Hepatocyte (in vitro differentiated cells): ENCODE data around the gene OR5B3. TPM values are rescaled to one million over a fixed set of nuclear protein-coding genes. Genes with fewer than 3 reads are reported as not detected.

ENCODE experiments used
- DNase-seq: peaks from one replicate; pipeline ENCODE4 v3.0.0-alpha.2; 2016; ENCODE audit warnings: low spot score
- H2AFZ ChIP-seq: fragments of 200-600 bp; sonication (generic); 2 replicates; pipeline ENCODE4 v1.6.0; 2016; ENCODE audit warnings: antibody characterized with exemption, mild to moderate bottlenecking
- H3K27ac ChIP-seq: fragments of 200-600 bp; sonication (generic); 2 replicates; pipeline ENCODE4 v1.5.1; 2016; ENCODE audit warnings: mild to moderate bottlenecking
- H3K27me3 ChIP-seq: fragments of 200-600 bp; sonication (generic); 2 replicates; pipeline ENCODE4 v1.6.1; 2016
- H3K36me3 ChIP-seq: fragments of 200-600 bp; sonication (generic); replicated peaks from 2 replicates; pipeline ENCODE4 v1.5.1; 2016; ENCODE audit warnings: low read depth; ENCODE audit not compliant: insufficient read depth
- H3K4me1 ChIP-seq: fragments of 200-600 bp; sonication (generic); 2 replicates; pipeline ENCODE4 v1.5.1; 2016; ENCODE audit warnings: mild to moderate bottlenecking, moderate library complexity; ENCODE audit not compliant: insufficient read depth
- H3K4me2 ChIP-seq: fragments of 200-600 bp; sonication (generic); 2 replicates; pipeline ENCODE4 v1.6.0; 2016
- H3K4me3 ChIP-seq: fragments of 200-600 bp; sonication (generic); 2 replicates; pipeline ENCODE4 v1.5.1; 2016; ENCODE audit warnings: mild to moderate bottlenecking
- H3K79me2 ChIP-seq: fragments of 200-600 bp; sonication (generic); 2 replicates; pipeline ENCODE4 v1.6.0; 2017; ENCODE audit warnings: mild to moderate bottlenecking
- H3K9me2 ChIP-seq: fragments of 200-600 bp; sonication (generic); replicated peaks from 2 replicates; pipeline ENCODE4 v1.6.0; 2017; ENCODE audit warnings: mild to moderate bottlenecking; ENCODE audit not compliant: insufficient read depth
- H3K9me3 ChIP-seq: fragments of 200-600 bp; sonication (generic); 2 replicates; pipeline ENCODE4 v1.5.1; 2016; ENCODE audit warnings: low read depth, mild to moderate bottlenecking
- H4K20me1 ChIP-seq: fragments of 200-600 bp; sonication (generic); 2 replicates; pipeline ENCODE4 v1.6.0; 2016; ENCODE audit warnings: mild to moderate bottlenecking; ENCODE audit not compliant: insufficient read depth, poor library complexity, severe bottlenecking
- CTCF ChIP-seq: fragments of 200-600 bp; sonication (generic); IDR thresholded peaks from 2 replicates; pipeline ENCODE4 v1.5.1; 2016; ENCODE audit warnings: antibody characterized with exemption, mild to moderate bottlenecking; ENCODE audit not compliant: poor library complexity
- EZH2 ChIP-seq: fragments of 200-600 bp; sonication (generic); IDR thresholded peaks from 2 replicates; pipeline ENCODE4 v1.6.1; 2016; ENCODE audit warnings: antibody characterized with exemption, mild to moderate bottlenecking, borderline replicate concordance
- EZH2phosphoT487 ChIP-seq: fragments of 200-600 bp; sonication (generic); IDR thresholded peaks from one replicate; pipeline ENCODE4 v1.6.1; 2018; ENCODE audit warnings: antibody characterized with exemption, mild to moderate bottlenecking, low read depth, moderate library complexity; ENCODE audit not compliant: unreplicated experiment, severe bottlenecking
- WGBS: methylation state at CpG from one replicate; pipeline ENCODE4 v1.1.6; 2016; ENCODE audit warnings: low lambda C conversion rate; ENCODE audit errors: missing lambda C conversion rate; 5-methylcytosine and 5-hydroxymethylcytosine counted together
- polyA plus RNA-seq: library from polyadenylated mRNA; unstranded; fragments of >200 nt; fragmentation: Nextera tagmentation; extraction: Ambion mirVana; gene quantifications from 2 replicates; pipeline ENCODE4 v1.2.1, GENCODE V29; 2016
- total RNA-seq: library from RNA; depleted of rRNA; stranded (reverse); fragments of >200 nt; gene quantifications from 2 replicates; pipeline ENCODE4 v1.2.3, GENCODE V29; 2014

OR5B3 gene
- total and polyA plus RNA-seq, 2 experiments from 2014 or later: not detected

GRCh38 chr11:58442136-58442535 lies 35.5 kb upstream of the OR5B3 start, which contains the start of gene OR5B12:
OR5B12 (minus strand) TSS chr11:58442236; CDS start chr11:58440151, 2,085 bp downstream.
- no peak for TF ChIP-seq CTCF
- TF ChIP-seq EZH2: no peak
- no peak for TF ChIP-seq EZH2phosphoT487
- WGBS: 89% methylated on average over 1 of the region's 1 CpG
- H4K20me1 ChIP-seq: no peaks in the 10 kb centered on the region

GRCh38 chr11:58438486-58438885 lies 31.8 kb upstream of the OR5B3 start:
- TF ChIP-seq EZH2phosphoT487: no peak
- TF ChIP-seq CTCF: no peak
- no peak for TF ChIP-seq EZH2
- H4K20me1 ChIP-seq: no peaks in the 10 kb centered on the region
- H3K36me3 ChIP-seq: no peaks in the 10 kb centered on the region
- H3K4me3 ChIP-seq: no peak overlapping the region
- no peaks in the 10 kb centered on the region for H3K4me1 ChIP-seq
- no peak overlapping the region for H3K27ac ChIP-seq
- 47% methylated on average over 4 of the region's 4 CpGs for WGBS
- no peak for DNase-seq
- H3K4me2 ChIP-seq: no peak overlapping the region
- no peaks in the 10 kb centered on the region for H3K9me2 ChIP-seq
- no peaks in the 10 kb centered on the region for H3K9me3 ChIP-seq
- H3K27me3 ChIP-seq: no peaks in the 10 kb centered on the region
- no peak overlapping the region for H2AFZ ChIP-seq
- no peaks in the 10 kb centered on the region for H3K79me2 ChIP-seq

More at GRCh38 chr11:58442136-58442535, 35.5 kb upstream of the OR5B3 start, which contains the start of gene OR5B12:
- no peak for DNase-seq
- Histone ChIP-seq H3K27me3 (no peaks in the 10 kb centered on the region), H3K4me2 (no peak within 1 kb of the TSS), H3K79me2 (no peaks in the 10 kb centered on the region), H3K27ac (no peak within 1 kb of the TSS), H3K4me3 (no peak within 1 kb of the TSS), H3K4me1 (no peaks in the 10 kb centered on the region), H3K9me2 (no peaks in the 10 kb centered on the region), H2AFZ (no peak within 1 kb of the TSS), H3K36me3 (no peaks in the 10 kb centered on the region), H3K9me3 (no peaks in the 10 kb centered on the region)

- DNase-seq: no peak
- Histone ChIP-seq H3K27ac (no peak overlapping the region), H3K4me1 (no peaks in the 10 kb centered on the region), H3K4me3 (no peak overlapping the region), H4K20me1 (no peaks in the 10 kb centered on the region), H3K27me3 (no peaks in the 10 kb centered on the region), H3K9me2 (no peaks in the 10 kb centered on the region), H3K9me3 (no peaks in the 10 kb centered on the region), H2AFZ (no peak overlapping the region), H3K4me2 (no peak overlapping the region), H3K36me3 (no peaks in the 10 kb centered on the region), H3K79me2 (no peaks in the 10 kb centered on the region)
- WGBS: 91% methylated on average over 3 of the region's 3 CpGs
- TF ChIP-seq EZH2phosphoT487 (no peak), CTCF (no peak)
These were observed 27.5 kb upstream of the OR5B3 start for GRCh38 chr11:58434217-58434616.

- Histone ChIP-seq H4K20me1 (no peaks in the 10 kb centered on the region), H3K36me3 (no peaks in the 10 kb centered on the region), H3K79me2 (no peaks in the 10 kb centered on the region), H3K9me3 (no peaks in the 10 kb centered on the region), H3K4me3 (no peak overlapping the region), H3K4me2 (no peak overlapping the region), H3K9me2 (no peaks in the 10 kb centered on the region), H2AFZ (no peak overlapping the region), H3K27ac (no peak overlapping the region), H3K4me1 (no peaks in the 10 kb centered on the region), H3K27me3 (no peaks in the 10 kb centered on the region)
- DNase-seq: no peak
- TF ChIP-seq CTCF (no peak), EZH2 (no peak), EZH2phosphoT487 (no peak)
- 67% methylated on average over 3 of the region's 3 CpGs for WGBS
These were observed 27.0 kb upstream of the OR5B3 start for GRCh38 chr11:58433638-58434203.
